Lung (tissue), 12 donors: ENCODE data around the gene ATP6V0B. TPM values are rescaled to one million over a fixed set of nuclear protein-coding genes. Genes with fewer than 3 reads are reported as not detected.

Source experiments
- ATAC-seq: fragments of 200-7000 bp; cut with Tn5 transposase; one replicate; pipeline ENCODE4 v1.9.1; 2020; ENCODE audit warnings: moderate number of reproducible peaks; ENCODE audit not compliant: insufficient read depth, low FRiP score
- DNase-seq, 3 donors: peaks; one replicate each; pipeline ENCODE4 v3.0.0-alpha.2; 2013 to 2017
- H3K27ac ChIP-seq, 2 donors: one replicate each; pipeline ENCODE4 v1.5.1; 2013; ENCODE audit warnings: mild to moderate bottlenecking in 2 of 2, moderate library complexity in 2 of 2, control low read depth in 1 of 2, inconsistent platforms in 1 of 2, low read depth in 1 of 2, low read length in 1 of 2
- H3K27me3 ChIP-seq, 3 donors: one replicate each; pipeline ENCODE4 v1.5.1; 2013; ENCODE audit warnings: low read length in 2 of 3; ENCODE audit not compliant: control insufficient read depth in 3 of 3, insufficient read depth in 3 of 3
- H3K36me3 ChIP-seq, 4 donors: one replicate each; pipeline ENCODE4 v1.5.1; 2013; ENCODE audit warnings: low read length in 4 of 4, mild to moderate bottlenecking in 1 of 4, moderate library complexity in 1 of 4; ENCODE audit not compliant: control insufficient read depth in 4 of 4, insufficient read depth in 4 of 4
- H3K4me1 ChIP-seq, 5 donors: one replicate each; pipeline ENCODE4 v1.5.1; 2013; ENCODE audit warnings: low read length in 5 of 5, mild to moderate bottlenecking in 2 of 5, moderate library complexity in 1 of 5; ENCODE audit not compliant: control insufficient read depth in 5 of 5, insufficient read depth in 5 of 5
- H3K4me3 ChIP-seq: one replicate; pipeline ENCODE4 v1.5.1; 2013; ENCODE audit warnings: mild to moderate bottlenecking, control low read depth, moderate library complexity
- H3K9ac ChIP-seq, 2 donors: one replicate each; pipeline ENCODE4 v1.5.1; 2013; ENCODE audit warnings: low read length in 2 of 2, control low read depth in 1 of 2; ENCODE audit not compliant: insufficient read depth in 1 of 2
- H3K9me3 ChIP-seq, 4 donors: one replicate each; pipeline ENCODE4 v1.5.1; 2013; ENCODE audit warnings: low read length in 3 of 4, mild to moderate bottlenecking in 1 of 4, moderate library complexity in 1 of 4; ENCODE audit not compliant: control insufficient read depth in 4 of 4, insufficient read depth in 3 of 4
- WGBS, 2 donors: extraction: QIAGEN DNeasy Blood & Tissue Kit; methylation state at CpG; one replicate each; pipeline ENCODE4 v1.1.7; 2013; 5-methylcytosine and 5-hydroxymethylcytosine counted together
- polyA plus RNA-seq, 2 donors: library from polyadenylated mRNA; stranded (reverse); fragments of 200-250 nt; gene quantifications; one replicate each; pipeline ENCODE4 v1.2.1, GENCODE V29; 2013
- total RNA-seq, 2 donors: library from RNA; depleted of rRNA in 1 of 2; stranded (reverse); fragments of >200 nt in 1 of 2; gene quantifications; one replicate each; pipeline ENCODE4 v1.2.1, GENCODE V29; 2014 to 2021
- TF ChIP-seq, protein P1 (sequence below): IDR thresholded peaks from 2 replicates; pipeline ENCODE4 v1.5.1; 2012; ENCODE audit warnings: mild to moderate bottlenecking; ENCODE audit errors: control extremely low read depth, extremely low read depth
- donor health status: control.
- donor health status: control.
- donor health status: Bipolar disorder and iron deficiency.
- donor health status: healthy.
- donor health status: DM: yes; HTN: yes; CAD: no.

Gene ATP6V0B
- total and polyA plus RNA-seq, 4 donors = 71.2 to 484 (median 283) TPM

DNA sequence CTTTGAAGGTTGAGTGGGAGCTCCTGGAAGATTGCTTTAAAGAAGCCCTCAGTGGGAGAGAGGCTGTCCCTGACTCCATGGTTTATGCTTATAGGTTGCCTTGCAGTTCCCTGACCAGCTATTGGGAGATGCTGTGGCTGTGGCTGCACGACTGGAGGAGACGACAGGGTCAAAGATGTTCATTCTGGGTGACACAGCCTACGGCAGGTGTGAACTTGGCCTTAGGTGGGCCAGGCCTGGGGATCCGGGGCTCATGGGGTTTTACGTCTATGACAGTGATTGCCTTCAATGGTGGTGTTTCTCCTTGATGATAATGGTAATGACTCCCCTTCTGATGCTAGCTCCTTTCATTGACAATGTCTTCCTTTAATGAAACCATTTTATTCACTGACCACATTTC lies 4.3 kb upstream of the ATP6V0B start:
- H3K36me3 ChIP-seq = peaks cover under 1 to 19% (median 5%) of the 10 kb centered on the region in 4 donors
- ATAC-seq (no peak), DNase-seq (no peak)
- WGBS, 2 donors = 53 to 71% methylated on average over 5 of the region's 5 CpGs
- H3K27ac ChIP-seq = no peak overlapping the region
- peak overlapping the region; percentile 71 for H3K4me3 ChIP-seq
- H3K9ac ChIP-seq = no peak overlapping the region
- H3K27me3 ChIP-seq = no peaks in the 10 kb centered on the region
- H3K9me3 ChIP-seq = no peaks in the 10 kb centered on the region
- peaks cover 0 to 17% (median 0%) of the 10 kb centered on the region in 5 donors for H3K4me1 ChIP-seq
- TF ChIP-seq, protein P1, sequence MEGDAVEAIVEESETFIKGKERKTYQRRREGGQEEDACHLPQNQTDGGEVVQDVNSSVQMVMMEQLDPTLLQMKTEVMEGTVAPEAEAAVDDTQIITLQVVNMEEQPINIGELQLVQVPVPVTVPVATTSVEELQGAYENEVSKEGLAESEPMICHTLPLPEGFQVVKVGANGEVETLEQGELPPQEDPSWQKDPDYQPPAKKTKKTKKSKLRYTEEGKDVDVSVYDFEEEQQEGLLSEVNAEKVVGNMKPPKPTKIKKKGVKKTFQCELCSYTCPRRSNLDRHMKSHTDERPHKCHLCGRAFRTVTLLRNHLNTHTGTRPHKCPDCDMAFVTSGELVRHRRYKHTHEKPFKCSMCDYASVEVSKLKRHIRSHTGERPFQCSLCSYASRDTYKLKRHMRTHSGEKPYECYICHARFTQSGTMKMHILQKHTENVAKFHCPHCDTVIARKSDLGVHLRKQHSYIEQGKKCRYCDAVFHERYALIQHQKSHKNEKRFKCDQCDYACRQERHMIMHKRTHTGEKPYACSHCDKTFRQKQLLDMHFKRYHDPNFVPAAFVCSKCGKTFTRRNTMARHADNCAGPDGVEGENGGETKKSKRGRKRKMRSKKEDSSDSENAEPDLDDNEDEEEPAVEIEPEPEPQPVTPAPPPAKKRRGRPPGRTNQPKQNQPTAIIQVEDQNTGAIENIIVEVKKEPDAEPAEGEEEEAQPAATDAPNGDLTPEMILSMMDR = no peak

DNA sequence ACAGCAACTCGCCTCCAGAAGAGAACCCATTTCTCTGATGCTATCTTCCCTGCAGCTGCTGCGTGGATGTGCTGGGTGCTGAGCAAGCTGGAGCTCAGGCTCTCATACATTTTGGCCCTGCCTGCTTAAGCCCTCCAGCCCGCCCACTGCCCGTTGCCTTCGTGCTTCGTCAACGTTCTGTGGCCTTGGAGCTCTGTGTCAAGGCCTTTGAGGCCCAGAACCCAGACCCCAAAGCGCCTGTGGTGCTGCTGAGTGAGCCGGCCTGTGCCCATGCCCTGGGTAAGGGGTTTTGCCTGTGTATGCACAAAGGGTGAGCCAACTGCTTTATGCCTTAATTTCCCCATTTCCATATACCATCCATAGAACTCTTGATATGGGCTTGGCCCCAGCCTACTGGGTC lies 3.8 kb upstream of the ATP6V0B start:
- no peaks in the 10 kb centered on the region for H3K27me3 ChIP-seq
- peak overlapping the region; percentile 71 for H3K4me3 ChIP-seq
- ATAC-seq = no peak
- no peaks in the 10 kb centered on the region for H3K9me3 ChIP-seq
- peaks cover 0 to 16% (median 5%) of the 10 kb centered on the region in 4 donors for H3K36me3 ChIP-seq
- H3K27ac ChIP-seq = no peak overlapping the region
- TF ChIP-seq, protein P1 = no peak
- no peak overlapping the region for H3K9ac ChIP-seq
- DNase-seq = no peak
- H3K4me1 ChIP-seq = peaks cover 0 to 21% (median 4%) of the 10 kb centered on the region in 5 donors
- WGBS, 2 donors = 93 to 95% methylated on average over 9 of the region's 9 CpGs

DNA sequence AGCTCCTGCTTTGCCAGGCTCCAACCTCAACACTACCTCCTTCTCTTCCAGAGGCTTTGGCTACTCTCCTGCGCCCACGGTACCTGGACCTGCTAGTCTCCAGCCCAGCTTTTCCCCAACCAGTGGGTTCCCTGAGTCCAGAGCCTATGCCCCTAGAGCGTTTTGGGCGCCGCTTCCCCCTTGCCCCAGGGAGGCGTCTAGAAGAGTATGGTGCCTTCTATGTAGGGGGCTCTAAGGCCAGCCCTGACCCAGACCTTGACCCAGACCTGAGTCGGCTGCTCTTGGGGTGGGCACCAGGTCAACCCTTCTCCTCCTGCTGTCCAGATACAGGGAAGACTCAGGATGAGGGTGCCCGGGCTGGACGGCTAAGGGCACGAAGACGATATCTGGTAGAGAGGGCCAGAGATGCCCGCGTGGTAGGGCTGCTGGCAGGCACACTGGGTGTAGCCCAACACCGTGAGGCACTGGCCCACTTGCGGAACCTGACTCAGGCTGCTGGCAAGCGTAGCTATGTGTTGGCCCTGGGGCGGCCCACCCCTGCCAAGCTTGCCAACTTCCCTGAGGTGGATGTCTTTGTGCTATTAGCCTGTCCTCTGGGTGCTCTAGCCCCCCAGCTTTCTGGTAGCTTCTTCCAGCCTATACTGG lies 3.3 kb upstream of the ATP6V0B start:
- no peak for ATAC-seq
- Histone ChIP-seq H3K27ac (no peak overlapping the region), H3K27me3 (no peaks in the 10 kb centered on the region), H3K36me3 (peaks cover 0 to 14% (median 9%) of the 10 kb centered on the region in 4 donors), H3K9me3 (no peaks in the 10 kb centered on the region), H3K4me1 (peaks cover 0 to 26% (median 9%) of the 10 kb centered on the region in 5 donors), H3K4me3 (no peak overlapping the region), H3K9ac (no peak overlapping the region)
- whole genome bisulfite sequencing, 2 donors = 97 to 98% methylated on average over 17 of the region's 17 CpGs
- DNase-seq = no peak
- TF ChIP-seq, protein P1 = no peak

DNA sequence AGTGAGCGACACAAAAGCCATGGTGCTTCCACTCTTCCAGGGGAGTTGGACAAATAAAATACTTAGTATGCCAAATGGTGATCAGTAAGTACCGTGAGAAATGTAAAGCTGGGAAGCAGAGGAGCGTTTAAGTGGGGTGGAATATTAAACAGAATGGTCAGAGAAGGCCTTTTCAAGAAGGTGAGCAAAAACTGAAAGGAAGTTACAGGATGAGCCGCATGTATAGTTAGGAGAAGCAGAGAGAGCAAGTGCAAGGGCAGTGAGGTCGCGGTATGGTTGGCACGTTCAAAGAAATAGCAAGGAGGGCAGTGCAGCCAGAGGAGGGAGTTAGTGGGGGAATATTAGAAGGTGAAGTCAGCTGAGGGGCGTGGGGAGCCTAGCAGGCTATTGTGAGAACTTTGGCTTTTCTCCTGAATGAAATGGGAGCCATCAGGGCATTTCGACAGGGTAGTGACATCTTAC lies 748 bp upstream of the ATP6V0B start:
- ATAC-seq = no peak
- no peaks in the 10 kb centered on the region for H3K9me3 ChIP-seq
- peaks cover 0 to 34% (median 19%) of the 10 kb centered on the region in 5 donors for H3K4me1 ChIP-seq
- DNase-seq = no peak
- H3K4me3 ChIP-seq = no peak overlapping the region
- peak overlapping the region in 1 of 2 donors; percentile 61 for H3K9ac ChIP-seq
- TF ChIP-seq, protein P1 = no peak
- 35 to 40% methylated on average over 9 of the region's 9 CpGs for WGBS, 2 donors
- peaks cover 0 to 20% (median 17%) of the 10 kb centered on the region in 4 donors for H3K36me3 ChIP-seq
- peak overlapping the region; percentile 85 to 93 for H3K27ac ChIP-seq
- H3K27me3 ChIP-seq = no peaks in the 10 kb centered on the region
